Measurements from ENCODE around the gene SCYL3.

Gene SCYL3

GRCh38 chr1:169838942-169839341, 54.8 kb downstream of the SCYL3 start:
- no peak overlapping the region for H3K4me3 ChIP-seq (ENCODE audit: low read length)
- no peak for DNase-seq (ENCODE audit: low read depth)
- TF ChIP-seq, protein P1, sequence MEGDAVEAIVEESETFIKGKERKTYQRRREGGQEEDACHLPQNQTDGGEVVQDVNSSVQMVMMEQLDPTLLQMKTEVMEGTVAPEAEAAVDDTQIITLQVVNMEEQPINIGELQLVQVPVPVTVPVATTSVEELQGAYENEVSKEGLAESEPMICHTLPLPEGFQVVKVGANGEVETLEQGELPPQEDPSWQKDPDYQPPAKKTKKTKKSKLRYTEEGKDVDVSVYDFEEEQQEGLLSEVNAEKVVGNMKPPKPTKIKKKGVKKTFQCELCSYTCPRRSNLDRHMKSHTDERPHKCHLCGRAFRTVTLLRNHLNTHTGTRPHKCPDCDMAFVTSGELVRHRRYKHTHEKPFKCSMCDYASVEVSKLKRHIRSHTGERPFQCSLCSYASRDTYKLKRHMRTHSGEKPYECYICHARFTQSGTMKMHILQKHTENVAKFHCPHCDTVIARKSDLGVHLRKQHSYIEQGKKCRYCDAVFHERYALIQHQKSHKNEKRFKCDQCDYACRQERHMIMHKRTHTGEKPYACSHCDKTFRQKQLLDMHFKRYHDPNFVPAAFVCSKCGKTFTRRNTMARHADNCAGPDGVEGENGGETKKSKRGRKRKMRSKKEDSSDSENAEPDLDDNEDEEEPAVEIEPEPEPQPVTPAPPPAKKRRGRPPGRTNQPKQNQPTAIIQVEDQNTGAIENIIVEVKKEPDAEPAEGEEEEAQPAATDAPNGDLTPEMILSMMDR (conservative IDR thresholded peaks at IDR 0.05; ENCODE audit: low read length), result no peak

- no peak overlapping the region for H3K4me3 ChIP-seq (ENCODE audit: low read length)
Measured at GRCh38 chr1:169836198-169836597, 57.5 kb downstream of the SCYL3 start.

GRCh38 chr1:169835647-169836046, 58.0 kb downstream of the SCYL3 start:
- no peak for DNase-seq (ENCODE audit: low read depth)
- TF ChIP-seq, protein P1 (conservative IDR thresholded peaks at IDR 0.05; ENCODE audit: low read length), result no peak
- H3K4me3 ChIP-seq (ENCODE audit: low read length), result no peak overlapping the region

More at GRCh38 chr1:169836198-169836597, 57.5 kb downstream of the SCYL3 start:
- TF ChIP-seq, protein P1 (conservative IDR thresholded peaks at IDR 0.05; ENCODE audit: low read length), result no peak
- no peak for DNase-seq (ENCODE audit: low read depth)

DNA sequence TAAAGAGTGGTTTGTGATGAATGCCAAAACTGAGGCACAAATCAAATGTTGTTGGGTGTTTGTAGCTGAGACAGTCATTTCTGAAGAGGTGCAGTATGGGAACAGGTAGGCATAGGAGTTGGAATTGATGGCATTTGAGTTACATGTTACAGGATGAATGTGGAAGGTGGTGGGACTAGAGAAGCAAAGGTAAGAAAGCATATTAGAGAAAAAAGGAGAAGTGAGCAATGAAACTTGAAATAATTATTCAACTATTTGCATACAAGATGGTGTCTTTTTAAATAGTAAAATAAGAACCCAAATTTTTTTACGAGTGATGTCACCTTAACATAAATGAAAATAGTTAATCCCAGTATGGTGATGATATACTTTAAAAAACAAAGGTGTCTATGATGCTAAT, 58.8 kb downstream of the SCYL3 start:
- TF ChIP-seq, protein P1 (conservative IDR thresholded peaks at IDR 0.05; ENCODE audit: low read length), result no peak
- DNase-seq (ENCODE audit: low read depth), result no peak
- H3K4me3 ChIP-seq (ENCODE audit: low read length), result no peak overlapping the region

DNA sequence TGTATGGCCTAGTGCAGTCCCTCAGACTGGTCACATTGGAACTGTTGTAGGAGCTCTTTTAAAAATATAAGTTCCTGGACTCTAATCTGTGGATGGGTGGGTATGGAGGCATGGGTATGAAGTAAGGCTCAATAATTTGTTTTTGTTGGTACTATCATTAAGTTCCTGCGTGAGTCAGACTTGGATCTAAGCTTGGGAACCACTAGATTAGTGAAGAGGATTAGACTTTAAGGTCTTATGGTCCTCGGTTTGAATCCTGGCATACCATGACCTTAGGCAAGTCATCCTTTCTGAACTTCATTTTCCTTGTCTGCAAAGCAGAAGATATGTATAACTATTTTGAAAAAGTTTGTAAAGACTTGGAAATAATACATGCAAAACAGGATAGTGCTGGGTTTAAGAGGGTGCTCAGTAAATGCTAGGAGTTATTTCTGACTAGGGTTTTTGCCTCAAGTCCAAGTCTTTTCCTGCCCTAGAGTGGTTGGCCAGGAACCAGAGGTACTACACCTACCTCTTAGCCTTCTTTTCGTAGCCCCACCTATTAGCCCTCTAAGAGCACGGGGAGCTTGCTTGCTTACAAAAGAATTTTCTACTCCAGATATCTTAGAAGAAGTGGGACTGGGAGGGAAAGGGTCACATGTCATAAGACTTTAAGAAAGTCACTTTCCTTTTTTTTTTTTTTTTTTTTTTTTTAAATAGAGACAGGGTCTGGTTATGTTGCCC, 60.4 kb downstream of the SCYL3 start:
- TF ChIP-seq, protein P1 (conservative IDR thresholded peaks at IDR 0.05; ENCODE audit: low read length), result no peak
- DNase-seq (ENCODE audit: low read depth), result no peak
- H3K4me3 ChIP-seq (ENCODE audit: low read length), result no peak overlapping the region

DNA sequence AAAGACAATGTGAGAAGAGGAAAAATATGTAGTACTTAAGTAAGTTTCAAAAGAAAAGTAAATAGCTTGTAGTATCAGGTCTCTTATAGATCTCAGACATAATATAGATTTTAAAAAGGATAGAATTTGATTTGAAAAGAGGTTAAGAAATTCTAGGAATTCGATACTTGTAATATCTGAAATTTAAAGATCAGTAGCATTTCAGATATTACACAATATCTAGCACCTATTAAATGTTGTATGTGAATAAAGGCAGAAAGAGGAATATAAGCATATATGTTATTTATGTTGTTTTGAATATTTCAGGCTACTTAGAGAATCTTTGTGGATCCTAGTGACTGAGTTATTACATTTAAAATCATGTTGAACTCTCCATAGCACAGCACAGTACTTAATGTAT, 64.0 kb downstream of the SCYL3 start:
- no peak overlapping the region for H3K4me3 ChIP-seq (ENCODE audit: low read length)
- no peak for DNase-seq (ENCODE audit: low read depth)
- TF ChIP-seq, protein P1 (conservative IDR thresholded peaks at IDR 0.05; ENCODE audit: low read length), result no peak

DNA sequence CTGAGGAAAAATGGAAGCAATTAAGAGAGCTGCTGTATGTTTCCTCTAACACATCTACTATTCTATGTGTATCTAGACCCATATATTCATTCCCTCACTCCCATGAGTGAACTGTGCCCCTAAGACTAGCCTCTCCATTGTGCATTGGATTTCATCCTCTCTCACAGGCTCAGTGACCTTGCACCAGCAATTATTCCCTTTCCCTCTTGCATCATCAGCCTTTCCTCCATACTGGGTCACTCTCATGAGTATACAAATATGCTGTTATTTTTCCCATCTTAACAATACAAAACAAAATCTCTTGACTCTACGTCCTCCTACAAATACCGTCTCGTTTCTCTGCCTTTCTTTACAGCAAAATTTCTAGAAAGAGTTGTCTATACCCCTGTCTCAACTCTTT, 69.5 kb downstream of the SCYL3 start:
- no peak for DNase-seq (ENCODE audit: low read depth)
- no peak overlapping the region for H3K4me3 ChIP-seq (ENCODE audit: low read length)
- TF ChIP-seq, protein P1 (conservative IDR thresholded peaks at IDR 0.05; ENCODE audit: low read length), result no peak

Data from AG10803 (cell line).